WTC11 (cell line): Measurements from ENCODE around the gene CDC5L.

Experiments used
- ATF3 ChIP-seq: sonication (generic); formaldehyde crosslinking; conservative IDR thresholded peaks from 2 replicates; pipeline ENCODE4 v1.8.1; 2022; ENCODE audit warnings: mild to moderate bottlenecking, missing genetic modification reagents
- CREB1 ChIP-seq: sonication (generic); formaldehyde crosslinking; IDR thresholded peaks from 2 replicates; pipeline ENCODE4 v1.8.0; 2023; ENCODE audit warnings: mild to moderate bottlenecking, missing genetic modification reagents
- E2F4 ChIP-seq: sonication (generic); formaldehyde crosslinking; IDR thresholded peaks from 2 replicates; pipeline ENCODE4 v1.8.1; 2022; ENCODE audit warnings: low read depth, mild to moderate bottlenecking, moderate library complexity, missing genetic modification reagents, borderline replicate concordance
- ELF4 ChIP-seq: sonication (generic); formaldehyde crosslinking; IDR thresholded peaks from 2 replicates; pipeline ENCODE4 v1.8.1; 2022; ENCODE audit warnings: low read depth, mild to moderate bottlenecking, moderate library complexity, missing genetic modification reagents
- ESRRA ChIP-seq: sonication (generic); formaldehyde crosslinking; IDR thresholded peaks from 2 replicates; pipeline ENCODE4 v1.8.1; 2022; ENCODE audit warnings: mild to moderate bottlenecking, missing genetic modification reagents, borderline replicate concordance
- GABPB1 ChIP-seq: sonication (generic); formaldehyde crosslinking; IDR thresholded peaks from 2 replicates; pipeline ENCODE4 v1.8.1; 2023; ENCODE audit warnings: mild to moderate bottlenecking, missing genetic modification reagents
- JUN ChIP-seq: sonication (generic); formaldehyde crosslinking; IDR thresholded peaks from 2 replicates; pipeline ENCODE4 v1.8.0; 2023; ENCODE audit warnings: mild to moderate bottlenecking, missing genetic modification reagents
- ZNF138 ChIP-seq: sonication (generic); formaldehyde crosslinking; conservative IDR thresholded peaks from 2 replicates; pipeline ENCODE4 v1.8.1; 2022; ENCODE audit warnings: mild to moderate bottlenecking, moderate library complexity, missing genetic modification reagents
- ZNF423 ChIP-seq: fragments of 250-450 bp; sonication (Bioruptor Pico); IDR thresholded peaks from 2 replicates; pipeline ENCODE4 v2.1.2; 2022; ENCODE audit warnings: mild to moderate bottlenecking, moderate library complexity
- ZSCAN18 ChIP-seq: fragments of 250-450 bp; sonication (Bioruptor Pico); IDR thresholded peaks from 2 replicates; pipeline ENCODE4 v2.1.2; 2022; ENCODE audit warnings: mild to moderate bottlenecking, moderate library complexity
- TF ChIP-seq, protein P1 (sequence below): fragments of 200-600 bp; IDR thresholded peaks from 2 replicates; pipeline ENCODE4 v1.8.0; 2022; ENCODE audit warnings: antibody characterized with exemption
- TF ChIP-seq, protein P2 (sequence below): sonication (generic); formaldehyde crosslinking; IDR thresholded peaks from 2 replicates; pipeline ENCODE4 v1.8.0; 2022; ENCODE audit warnings: mild to moderate bottlenecking, missing genetic modification reagents

- no peak for TF ChIP-seq ZNF423 (CRISPR knock-in tag)
- no peak for TF ChIP-seq CREB1 (CRISPR knock-in tag)
- TF ChIP-seq, protein P1, sequence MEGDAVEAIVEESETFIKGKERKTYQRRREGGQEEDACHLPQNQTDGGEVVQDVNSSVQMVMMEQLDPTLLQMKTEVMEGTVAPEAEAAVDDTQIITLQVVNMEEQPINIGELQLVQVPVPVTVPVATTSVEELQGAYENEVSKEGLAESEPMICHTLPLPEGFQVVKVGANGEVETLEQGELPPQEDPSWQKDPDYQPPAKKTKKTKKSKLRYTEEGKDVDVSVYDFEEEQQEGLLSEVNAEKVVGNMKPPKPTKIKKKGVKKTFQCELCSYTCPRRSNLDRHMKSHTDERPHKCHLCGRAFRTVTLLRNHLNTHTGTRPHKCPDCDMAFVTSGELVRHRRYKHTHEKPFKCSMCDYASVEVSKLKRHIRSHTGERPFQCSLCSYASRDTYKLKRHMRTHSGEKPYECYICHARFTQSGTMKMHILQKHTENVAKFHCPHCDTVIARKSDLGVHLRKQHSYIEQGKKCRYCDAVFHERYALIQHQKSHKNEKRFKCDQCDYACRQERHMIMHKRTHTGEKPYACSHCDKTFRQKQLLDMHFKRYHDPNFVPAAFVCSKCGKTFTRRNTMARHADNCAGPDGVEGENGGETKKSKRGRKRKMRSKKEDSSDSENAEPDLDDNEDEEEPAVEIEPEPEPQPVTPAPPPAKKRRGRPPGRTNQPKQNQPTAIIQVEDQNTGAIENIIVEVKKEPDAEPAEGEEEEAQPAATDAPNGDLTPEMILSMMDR = no peak
- no peak for TF ChIP-seq ESRRA
- TF ChIP-seq ELF4 (CRISPR knock-in tag) = no peak
- TF ChIP-seq GABPB1 (CRISPR knock-in tag) = no peak
- no peak for TF ChIP-seq ZNF138 (CRISPR knock-in tag)
- TF ChIP-seq, protein P2, sequence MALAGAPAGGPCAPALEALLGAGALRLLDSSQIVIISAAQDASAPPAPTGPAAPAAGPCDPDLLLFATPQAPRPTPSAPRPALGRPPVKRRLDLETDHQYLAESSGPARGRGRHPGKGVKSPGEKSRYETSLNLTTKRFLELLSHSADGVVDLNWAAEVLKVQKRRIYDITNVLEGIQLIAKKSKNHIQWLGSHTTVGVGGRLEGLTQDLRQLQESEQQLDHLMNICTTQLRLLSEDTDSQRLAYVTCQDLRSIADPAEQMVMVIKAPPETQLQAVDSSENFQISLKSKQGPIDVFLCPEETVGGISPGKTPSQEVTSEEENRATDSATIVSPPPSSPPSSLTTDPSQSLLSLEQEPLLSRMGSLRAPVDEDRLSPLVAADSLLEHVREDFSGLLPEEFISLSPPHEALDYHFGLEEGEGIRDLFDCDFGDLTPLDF = no peak
- TF ChIP-seq JUN (CRISPR knock-in tag) = no peak
- TF ChIP-seq E2F4 = no peak
- TF ChIP-seq ZSCAN18 (CRISPR knock-in tag) = no peak
- no peak for TF ChIP-seq ATF3 (CRISPR knock-in tag)
Observed at GRCh38 chr6:44342052-44342451, 45.5 kb upstream of the CDC5L start.
